ENCODE results near the gene GNAI2. TPM values are rescaled to one million over a fixed set of nuclear protein-coding genes. Genes with fewer than 3 reads are reported as not detected.

GNAI2 gene
- total RNA-seq, 1 experiment from 2014 or later: 403 TPM

DNA sequence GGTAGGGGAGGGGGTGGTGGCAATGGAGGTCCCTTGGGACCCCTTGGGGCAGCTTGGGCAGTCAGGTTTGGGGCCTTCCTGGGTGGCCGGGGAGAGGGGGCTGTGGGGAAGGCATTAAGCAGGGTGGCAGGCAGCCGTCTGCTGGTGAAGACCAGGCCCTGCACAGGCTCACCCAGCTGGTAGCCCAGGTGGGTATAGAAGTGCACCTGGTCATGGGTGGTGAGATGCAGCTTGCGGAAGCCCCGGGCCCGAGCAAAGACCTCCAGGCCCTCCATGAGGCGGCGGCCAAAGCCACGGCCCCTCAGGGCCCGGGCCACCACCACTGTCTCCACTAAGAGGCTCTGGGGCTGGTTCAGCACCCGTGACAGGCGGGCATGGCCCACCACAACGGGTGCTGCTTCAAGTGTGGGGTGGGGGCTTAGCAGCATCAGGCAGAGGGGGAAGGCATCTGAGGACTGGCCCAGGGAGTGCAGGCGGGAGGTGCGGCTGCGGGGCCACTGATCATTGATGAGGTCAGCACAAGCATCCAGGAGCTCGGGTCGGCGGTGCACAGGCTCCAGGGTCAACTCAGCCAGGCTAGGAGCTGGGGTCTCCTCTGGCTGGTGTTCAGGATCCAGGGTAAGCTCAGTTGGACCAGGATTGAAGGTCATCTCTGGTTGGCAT, 60.8 kb downstream of the GNAI2 start:
- DNase-seq (ENCODE audit: low read depth): no peak

DNA sequence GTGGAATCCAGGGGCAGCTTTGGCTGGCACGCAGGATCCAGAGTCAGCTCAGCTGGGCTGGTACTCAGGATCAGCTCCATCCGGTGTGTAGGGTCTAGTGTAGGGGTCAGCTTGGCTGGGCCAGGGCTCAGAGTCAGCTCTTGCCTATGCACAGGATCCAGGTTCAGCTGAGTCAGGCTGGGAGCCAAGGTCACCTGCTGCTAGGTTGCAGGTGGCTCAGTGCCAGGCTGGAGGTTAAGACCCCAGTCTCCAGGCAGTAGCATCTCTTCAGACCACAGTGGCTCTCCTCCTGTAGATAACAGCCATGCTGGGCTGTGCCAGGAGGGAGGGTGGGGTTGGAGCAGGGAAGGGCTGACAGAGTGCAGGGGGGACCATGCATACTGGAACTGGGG, 61.4 kb downstream of the GNAI2 start:
- DNase-seq (ENCODE audit: low read depth): no peak

DNA sequence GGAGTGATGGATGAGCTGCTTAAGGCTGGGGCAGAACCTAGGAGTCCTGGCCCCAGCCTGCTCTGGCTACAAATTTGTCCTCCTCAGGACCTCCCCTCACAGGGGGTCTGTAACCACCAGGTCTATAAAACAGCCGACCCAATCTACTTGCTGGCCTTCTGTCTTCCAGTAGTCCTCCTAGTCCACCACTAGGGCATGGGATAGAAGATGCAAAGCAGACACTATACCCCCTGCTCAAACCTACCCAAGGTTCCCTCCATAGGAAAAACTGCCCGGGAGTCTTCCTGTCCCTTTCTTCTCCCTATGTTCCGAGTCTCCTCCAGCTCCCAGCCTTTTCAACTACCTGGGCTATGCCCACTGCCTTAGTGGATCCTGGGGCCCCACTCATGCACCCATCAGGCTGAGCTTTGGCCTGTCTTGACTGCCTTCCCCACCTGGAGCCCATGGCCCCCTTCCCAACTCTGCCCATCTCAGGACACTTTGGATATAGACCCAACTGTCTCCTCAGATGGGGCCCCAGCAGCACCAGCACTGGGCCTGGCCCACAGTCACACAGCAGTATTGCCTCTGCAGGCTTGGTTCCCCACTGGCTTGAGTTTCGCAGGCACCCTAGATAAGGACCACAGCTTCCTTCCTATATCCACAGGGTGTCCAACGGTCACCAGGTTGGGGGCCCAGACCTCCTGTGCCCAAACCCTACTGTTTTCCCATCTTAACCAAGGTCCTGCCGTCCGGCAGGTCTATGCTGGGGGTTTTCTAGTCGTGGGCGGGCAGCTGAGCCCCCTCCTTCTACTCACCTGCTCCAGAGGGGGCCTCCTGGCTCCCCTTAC, 62.1 kb downstream of the GNAI2 start:
- no peak for DNase-seq (ENCODE audit: low read depth)

DNA sequence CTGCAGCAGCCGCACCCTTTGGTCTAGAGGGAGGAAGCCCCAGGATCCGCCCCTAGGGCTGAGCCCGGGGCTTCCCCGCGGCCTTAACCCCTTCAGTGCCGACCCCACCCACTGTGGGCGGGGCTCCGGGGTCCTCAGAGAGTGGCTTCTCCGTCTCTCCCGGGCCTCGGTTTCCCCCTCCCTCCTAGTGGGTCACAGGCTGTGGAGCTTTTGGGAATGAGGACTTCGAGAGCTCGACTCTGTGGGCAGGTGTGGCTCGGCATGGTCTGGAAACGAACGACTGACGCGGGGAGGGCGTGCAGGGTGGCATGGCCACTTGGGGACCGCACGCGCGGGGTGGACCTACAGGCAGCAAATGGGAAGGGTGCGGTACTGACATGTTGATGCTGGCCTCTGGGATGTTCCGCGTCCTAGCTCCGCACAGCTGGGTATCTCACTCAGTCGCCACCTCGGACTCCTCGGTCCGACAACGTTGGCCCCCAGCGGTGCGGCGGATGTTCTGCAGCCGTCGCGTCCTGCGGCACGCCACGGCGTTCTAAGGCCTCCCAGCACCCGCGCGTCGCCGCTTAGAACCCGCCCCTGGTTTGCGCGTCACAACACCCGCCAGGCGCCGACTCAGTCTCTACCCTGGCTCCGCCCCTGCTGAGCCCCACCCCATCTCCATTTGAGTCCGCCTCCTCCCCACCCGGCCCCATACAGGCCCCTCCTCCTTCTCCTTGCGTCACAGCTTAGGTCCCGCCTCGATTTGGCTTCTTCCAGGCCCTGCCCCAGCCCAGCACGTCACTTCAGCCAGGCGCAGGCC, 63.0 kb downstream of the GNAI2 start, which contains the start of the genes HYAL3 and NAA80:
TSS of gene HYAL3 (minus strand) at position 570 of the 802 bp plus-strand sequence. CDS start 3,803 bp downstream, outside the sequence.
TSS of gene NAA80 (minus strand) at position 570 of the 802 bp plus-strand sequence. CDS start 1,942 bp downstream, outside the sequence.
- peak; percentile 98 for DNase-seq (ENCODE audit: low read depth)

DNA sequence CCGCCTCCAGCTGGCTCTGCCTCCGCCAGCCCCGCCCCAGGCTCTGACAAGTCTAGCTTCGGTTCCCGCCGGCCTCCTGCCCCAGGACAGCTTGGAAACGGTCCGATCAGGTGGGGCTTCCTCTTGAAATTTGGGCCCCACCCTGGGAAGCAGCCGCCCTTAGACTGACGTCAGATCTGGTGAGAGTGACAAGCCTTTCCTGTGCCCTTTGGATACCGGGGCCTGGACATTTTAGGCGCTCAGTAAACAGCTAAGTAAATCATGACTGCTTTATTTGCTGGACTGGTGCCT, 63.6 kb downstream of the GNAI2 start:
- no peak for DNase-seq (ENCODE audit: low read depth)

DNA sequence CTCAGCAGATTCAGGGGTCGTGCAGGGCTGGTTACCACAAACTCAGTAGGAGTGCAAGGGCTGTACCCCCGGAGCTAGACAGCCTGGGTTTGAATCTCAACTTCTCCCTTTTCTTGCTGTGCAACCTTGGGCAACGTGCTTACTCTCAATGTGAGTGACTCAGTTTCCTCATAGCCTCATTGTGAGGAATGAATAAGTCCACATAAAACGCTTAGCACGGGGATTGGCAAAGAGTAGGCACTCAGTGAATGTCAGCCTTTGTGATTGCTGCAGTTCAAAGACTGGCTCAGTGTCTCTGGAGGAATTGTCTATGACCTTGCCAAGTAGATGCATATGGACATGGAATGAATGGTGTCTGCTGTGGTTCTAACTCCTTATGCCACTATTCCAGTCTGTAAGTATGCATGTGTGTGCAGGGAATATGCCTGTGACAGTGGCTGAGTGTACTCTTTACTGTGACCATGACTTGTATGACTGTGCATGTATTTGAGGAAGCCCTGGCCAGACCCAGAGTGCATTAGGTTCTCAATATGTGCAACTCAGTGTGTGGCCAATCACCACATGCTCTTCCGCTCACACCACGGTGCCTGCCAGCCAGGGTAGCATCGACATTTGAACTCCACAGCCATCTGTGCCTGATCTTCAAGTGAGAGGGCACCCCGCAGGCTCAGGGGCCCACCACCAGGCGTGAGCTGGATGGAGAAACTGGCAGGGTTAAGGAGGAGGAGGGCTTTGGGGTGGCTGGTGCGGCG, 64.1 kb downstream of the GNAI2 start:
- peak; percentile 30 for DNase-seq (ENCODE audit: low read depth)

DNA sequence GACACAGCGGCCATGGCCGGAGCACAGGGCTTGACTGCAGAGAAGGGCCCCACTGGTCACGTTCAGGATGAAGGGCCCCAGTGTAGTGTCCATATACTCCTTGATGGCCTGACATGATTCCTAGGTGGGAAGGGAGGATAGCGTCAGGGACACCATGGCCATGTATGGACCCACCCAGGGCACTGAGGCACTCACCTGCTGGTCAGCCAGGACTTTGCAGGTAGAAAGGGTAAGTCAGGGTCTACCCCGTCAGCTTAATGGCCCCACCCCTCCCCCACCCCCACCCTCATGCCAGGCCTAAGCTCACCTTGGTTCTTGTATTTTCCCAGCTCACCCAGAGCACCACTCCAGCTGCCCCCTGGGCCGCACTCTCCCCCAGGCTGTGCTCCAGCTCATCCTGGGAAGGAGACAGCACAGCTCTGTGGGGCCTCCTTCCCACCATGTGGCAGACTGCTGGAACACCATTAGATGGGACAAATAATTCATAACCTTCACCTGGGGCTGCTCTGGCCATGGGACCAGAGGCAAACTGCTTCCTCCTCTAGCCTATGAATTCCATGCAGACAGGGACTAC, 64.8 kb downstream of the GNAI2 start:
- no peak for DNase-seq (ENCODE audit: low read depth)

DNA sequence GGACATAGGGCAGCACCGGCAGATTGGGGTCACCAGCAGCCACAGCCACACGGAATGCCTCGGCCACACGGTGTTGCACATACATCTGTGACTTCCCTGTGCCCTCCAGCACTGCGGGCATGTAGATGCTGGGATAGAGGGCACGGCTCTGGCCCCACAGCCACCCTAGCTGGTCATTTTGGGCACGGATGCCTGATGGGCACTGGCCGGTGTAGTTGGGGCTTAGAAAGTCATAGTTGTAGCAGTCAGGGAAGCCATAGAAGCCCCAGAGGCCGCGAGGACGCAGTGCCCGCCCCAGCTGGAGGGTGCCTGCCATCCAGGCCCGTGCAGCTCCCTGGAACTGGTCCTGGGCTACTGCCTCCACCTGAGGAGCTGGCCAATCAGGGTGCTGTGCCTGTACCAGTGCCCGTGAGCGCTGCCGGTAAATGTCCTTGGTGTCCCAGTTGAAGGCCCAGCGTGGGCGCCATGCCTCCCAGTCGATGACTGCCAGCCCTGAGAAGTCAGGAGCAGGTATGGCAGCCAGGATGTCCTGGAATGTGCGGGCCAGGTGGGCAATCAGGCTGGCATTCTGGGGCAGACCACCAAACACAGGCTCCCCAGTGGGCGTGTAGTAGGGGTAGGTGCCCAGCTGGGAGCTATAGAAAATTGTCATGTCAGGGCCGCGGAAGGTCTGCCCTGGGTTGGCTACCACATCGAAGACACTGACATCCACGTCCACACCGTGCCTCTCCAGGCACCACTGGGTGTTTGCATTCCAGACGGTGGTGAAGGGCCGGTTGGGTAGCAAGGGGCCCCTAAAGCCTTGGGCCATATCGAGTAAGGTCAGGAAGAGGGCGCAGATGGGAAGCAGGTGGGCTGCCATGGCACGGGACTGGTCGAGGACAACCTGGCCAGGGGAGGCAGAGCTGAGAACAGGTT, 66.3 kb downstream of the GNAI2 start:
- no peak for DNase-seq (ENCODE audit: low read depth)

DNA sequence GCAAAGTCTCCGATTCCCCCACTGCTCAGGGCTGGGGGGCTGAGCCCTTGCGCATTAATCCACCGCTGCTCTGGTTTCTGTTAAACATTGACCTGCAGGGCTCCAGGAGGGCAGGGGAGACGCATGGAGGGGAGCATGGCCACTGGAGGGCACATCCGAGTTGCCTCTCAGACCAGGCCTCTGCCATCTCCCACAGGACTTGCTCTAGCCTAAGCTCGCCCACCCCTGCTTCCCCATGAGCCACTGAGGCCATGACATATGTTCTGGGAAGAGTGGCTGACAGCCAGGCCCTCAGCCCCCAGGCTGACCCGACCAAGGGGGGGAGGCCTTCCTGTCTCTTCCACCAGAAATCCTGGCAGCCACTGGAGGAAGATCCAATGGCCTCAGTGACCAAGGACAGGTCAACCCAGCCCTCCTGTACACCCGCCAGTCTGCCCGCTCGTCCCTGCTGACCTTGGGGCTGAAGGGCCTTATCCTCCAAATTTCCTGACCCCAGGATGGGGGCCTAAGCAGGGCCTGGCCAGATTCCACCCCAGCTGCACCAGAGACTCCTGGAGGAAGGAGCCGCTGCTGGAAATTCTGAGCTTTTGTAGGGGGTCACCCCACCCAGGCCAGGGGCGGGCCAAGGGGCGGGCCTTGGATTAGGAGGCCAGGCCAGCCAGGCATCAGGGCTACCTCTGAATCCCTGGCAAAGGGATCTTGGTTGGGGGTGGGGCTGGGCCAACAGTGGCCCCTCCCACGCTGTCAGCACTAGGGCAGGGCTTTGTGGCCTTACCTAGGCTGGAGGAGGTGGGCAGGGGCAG, 67.2 kb downstream of the GNAI2 start, which contains the start of gene HYAL1:
TSS of gene HYAL1 (minus strand) at position 562 of the 803 bp plus-strand sequence. CDS start 618 bp downstream, outside the sequence.
- DNase-seq (ENCODE audit: low read depth): no peak

DNA sequence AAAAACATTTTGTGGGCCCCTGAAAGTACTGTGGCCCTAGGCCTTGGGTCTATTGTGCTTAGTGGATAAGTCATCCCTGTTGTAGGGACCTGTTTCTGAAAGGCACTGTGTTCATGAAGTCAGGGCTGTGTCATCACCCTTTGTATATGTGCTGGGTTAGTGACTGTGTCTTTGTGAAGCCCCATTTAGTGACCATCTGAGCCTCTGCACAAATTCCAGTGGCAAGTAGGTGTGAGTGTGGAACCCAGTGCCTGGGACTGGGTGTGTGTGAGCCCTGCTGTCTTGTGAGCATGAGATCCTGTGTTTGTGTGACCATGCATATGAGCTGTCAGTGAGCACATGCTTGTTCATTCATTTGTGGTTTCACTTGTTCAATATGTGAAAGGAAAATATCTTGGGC, 68.6 kb downstream of the GNAI2 start:
- peak; percentile 63 for DNase-seq (ENCODE audit: low read depth)

Small RNAs within 50 kb of the gene (small RNA-seq; reads per million reads assigned to genes)
- not detected for gene MIR5787

Other genes with a start within 250 kb of the GNAI2 start
- gene RBM5, start 147.3 kb upstream of the GNAI2 start, total RNA-seq (2014; rRNA removed; shearing (Covaris generic)): 54.7 and 65.5 TPM in 2 replicates
- 45.7 and 48.6 TPM in 2 replicates for gene SEMA3F, start 80.9 kb upstream of the GNAI2 start, total RNA-seq (2014; rRNA removed; shearing (Covaris generic))
- not detected in 2 replicates for gene GNAT1, start 44.6 kb upstream of the GNAI2 start, total RNA-seq (2014; rRNA removed; shearing (Covaris generic))
- 2.2 TPM in 1 of 2 replicates, not detected in the other for gene SLC38A3, start 30.9 kb upstream of the GNAI2 start, total RNA-seq (2014; rRNA removed; shearing (Covaris generic))
- 4.0 and 5.0 TPM in 2 replicates for gene SEMA3B, start 32.9 kb downstream of the GNAI2 start, total RNA-seq (2014; rRNA removed; shearing (Covaris generic))
- gene LSMEM2, start 42.9 kb downstream of the GNAI2 start, total RNA-seq (2014; rRNA removed; shearing (Covaris generic)): not detected in 2 replicates
- 168 and 172 TPM in 2 replicates for gene IFRD2, start 56.2 kb downstream of the GNAI2 start, total RNA-seq (2014; rRNA removed; shearing (Covaris generic))
- gene HYAL3, start 63.2 kb downstream of the GNAI2 start, total RNA-seq (2014; rRNA removed; shearing (Covaris generic)): 10.4 and 11.6 TPM in 2 replicates
- gene NAA80, start 63.2 kb downstream of the GNAI2 start, total RNA-seq (2014; rRNA removed; shearing (Covaris generic)): 13.1 and 23.5 TPM in 2 replicates
- gene HYAL1, start 67.4 kb downstream of the GNAI2 start, total RNA-seq (2014; rRNA removed; shearing (Covaris generic)): 0.40 and 0.43 TPM in 2 replicates
- gene HYAL2, start 86.5 kb downstream of the GNAI2 start, total RNA-seq (2014; rRNA removed; shearing (Covaris generic)): 91.6 and 97.5 TPM in 2 replicates
- 40.6 and 53.3 TPM in 2 replicates for gene TUSC2, start 92.0 kb downstream of the GNAI2 start, total RNA-seq (2014; rRNA removed; shearing (Covaris generic))
- 12.5 and 15.0 TPM in 2 replicates for gene RASSF1, start 104.6 kb downstream of the GNAI2 start, total RNA-seq (2014; rRNA removed; shearing (Covaris generic))
- 1.4 and 2.8 TPM in 2 replicates for gene ZMYND10, start 109.5 kb downstream of the GNAI2 start, total RNA-seq (2014; rRNA removed; shearing (Covaris generic))
- 47.5 and 57.4 TPM in 2 replicates for gene NPRL2, start 114.6 kb downstream of the GNAI2 start, total RNA-seq (2014; rRNA removed; shearing (Covaris generic))
- gene CYB561D2, start 114.7 kb downstream of the GNAI2 start, total RNA-seq (2014; rRNA removed; shearing (Covaris generic)): 63.2 and 69.0 TPM in 2 replicates
- 75.7 and 90.1 TPM in 2 replicates for gene TMEM115, start 123.3 kb downstream of the GNAI2 start, total RNA-seq (2014; rRNA removed; shearing (Covaris generic))

Measured in HT1080 (cell line).